Measurements from ENCODE around the gene SYK.

GRCh38 chr9:90841213-90841612 lies 39.6 kb downstream of the SYK start:
- no peak for TF ChIP-seq EZH2phosphoT487 (IDR thresholded peaks at IDR 0.05; ENCODE audit: borderline replicate concordance, low read depth)
- TF ChIP-seq CTCF (IDR thresholded peaks at IDR 0.05) = no peak
- no peak for TF ChIP-seq YY1 (IDR thresholded peaks at IDR 0.05; ENCODE audit: low read depth)
- TF ChIP-seq FOXM1 (IDR thresholded peaks at IDR 0.05; ENCODE audit: low read depth) = no peak
- TF ChIP-seq ZBTB33 (IDR thresholded peaks at IDR 0.05; ENCODE audit: borderline replicate concordance, low read depth) = no peak
